Smooth muscle cell (in vitro differentiated cells): ENCODE measurements around the gene DGAT2. TPM values are rescaled to one million over a fixed set of nuclear protein-coding genes. Genes with fewer than 3 reads are reported as not detected.

Source experiments
- DNase-seq: peaks from one replicate; lab custom pipeline; 2025; ENCODE audit not compliant: unreplicated experiment; lab: John Stamatoyannopoulos, UW
- H2AFZ ChIP-seq: fragments of 200-600 bp; sonication (generic); 2 replicates; pipeline ENCODE4 v1.6.0; 2016; ENCODE audit warnings: antibody characterized with exemption, low read depth, mild to moderate bottlenecking
- H3F3A ChIP-seq: fragments of 200-600 bp; sonication (generic); 2 replicates; pipeline ENCODE4 v1.6.0; 2017; ENCODE audit warnings: antibody characterized with exemption, low read depth
- H3K27ac ChIP-seq: fragments of 200-600 bp; sonication (generic); 2 replicates; pipeline ENCODE4 v1.5.1; 2016; ENCODE audit warnings: low read depth, mild to moderate bottlenecking
- H3K27me3 ChIP-seq: fragments of 200-600 bp; sonication (generic); 2 replicates; pipeline ENCODE4 v1.6.1; 2016; ENCODE audit warnings: low read depth, mild to moderate bottlenecking
- H3K36me3 ChIP-seq: fragments of 200-600 bp; sonication (generic); 2 replicates; pipeline ENCODE4 v1.5.1; 2016; ENCODE audit warnings: low read depth
- H3K4me1 ChIP-seq: fragments of 200-600 bp; sonication (generic); 2 replicates; pipeline ENCODE4 v1.5.1; 2016; ENCODE audit warnings: low read depth
- H3K4me2 ChIP-seq: fragments of 200-600 bp; sonication (generic); 2 replicates; pipeline ENCODE4 v1.6.0; 2016; ENCODE audit warnings: mild to moderate bottlenecking
- H3K4me3 ChIP-seq: fragments of 200-600 bp; sonication (generic); 2 replicates; pipeline ENCODE4 v1.5.1; 2016; ENCODE audit warnings: mild to moderate bottlenecking
- H3K79me2 ChIP-seq: fragments of 200-600 bp; sonication (generic); 2 replicates; pipeline ENCODE4 v1.6.0; 2016; ENCODE audit warnings: low read depth, mild to moderate bottlenecking
- H3K9ac ChIP-seq: fragments of 200-600 bp; sonication (generic); 2 replicates; pipeline ENCODE4 v1.6.0; 2016; ENCODE audit warnings: low read depth
- H3K9me3 ChIP-seq: fragments of 200-600 bp; sonication (generic); replicated peaks from 2 replicates; pipeline ENCODE4 v1.5.1; 2016; ENCODE audit warnings: low read depth
- H4K20me1 ChIP-seq: fragments of 200-600 bp; sonication (generic); 2 replicates; pipeline ENCODE4 v1.6.0; 2016; ENCODE audit warnings: low read depth
- CTCF ChIP-seq: fragments of 200-600 bp; sonication (generic); IDR thresholded peaks from 2 replicates; pipeline ENCODE4 v1.5.1; 2017; ENCODE audit warnings: borderline replicate concordance, mild to moderate bottlenecking, antibody characterized with exemption; ENCODE audit not compliant: insufficient read depth, poor library complexity, severe bottlenecking
- WGBS: methylation state at CpG from one replicate; pipeline ENCODE4 v1.1.7; 2016; ENCODE audit warnings: low lambda C conversion rate; 5-methylcytosine and 5-hydroxymethylcytosine counted together
- polyA plus RNA-seq: library from polyadenylated mRNA; unstranded; fragments of >200 nt; fragmentation: Nextera tagmentation; extraction: Ambion mirVana; gene quantifications from 2 replicates; pipeline ENCODE4 v1.2.1, GENCODE V29; 2016
- total RNA-seq: library from RNA; depleted of rRNA; stranded (reverse); fragments of >200 nt; gene quantifications from 2 replicates; pipeline ENCODE4 v1.2.3, GENCODE V29; 2014

The DGAT2 gene
- 3.5 and 3.7 TPM in 2 replicates for total RNA-seq
- 1.5 and 1.8 TPM in 2 replicates for polyA plus RNA-seq

- Histone ChIP-seq H3K9ac (peak within 1 kb of the TSS; percentile 81), H3K79me2 (no peaks in the 10 kb centered on the region), H3K27ac (no peak within 1 kb of the TSS), H3K36me3 (no peaks in the 10 kb centered on the region), H3K27me3 (peaks cover 39% of the 10 kb centered on the region), H3K9me3 (no peaks in the 10 kb centered on the region), H3K4me1 (peaks cover 8% of the 10 kb centered on the region), H4K20me1 (no peaks in the 10 kb centered on the region), H3K4me3 (peak within 1 kb of the TSS; percentile 62), H3F3A (no peaks in the 10 kb centered on the region), H2AFZ (peak within 1 kb of the TSS; percentile 91), H3K4me2 (peak within 1 kb of the TSS; percentile 94)
- no peak for TF ChIP-seq CTCF
- WGBS, result 9% methylated on average over 43 of the region's 66 CpGs
- DNase-seq, result peak; percentile 24
Measured at GRCh38 chr11:75768112-75768908, at the start of gene DGAT2. DGAT2 (plus strand) TSS chr11:75768778; CDS start chr11:75768992, 214 bp downstream.

GRCh38 chr11:75719340-75720239 is 49.0 kb upstream of the DGAT2 start:
- H3K4me3 ChIP-seq, result no peak overlapping the region
- H3K27me3 ChIP-seq, result peaks cover 5% of the 10 kb centered on the region
- no peak overlapping the region for H3K9ac ChIP-seq
- H3K4me2 ChIP-seq, result no peak overlapping the region
- H3K9me3 ChIP-seq, result no peaks in the 10 kb centered on the region
- no peaks in the 10 kb centered on the region for H4K20me1 ChIP-seq
- H3F3A ChIP-seq, result no peaks in the 10 kb centered on the region
- WGBS, result 93% methylated on average over 14 of the region's 14 CpGs
- no peak for DNase-seq
- H3K4me1 ChIP-seq, result no peaks in the 10 kb centered on the region
- H2AFZ ChIP-seq, result no peak overlapping the region
- TF ChIP-seq CTCF, result no peak
- no peak overlapping the region for H3K27ac ChIP-seq
- no peaks in the 10 kb centered on the region for H3K79me2 ChIP-seq
- no peaks in the 10 kb centered on the region for H3K36me3 ChIP-seq

- H3K36me3 ChIP-seq, result no peaks in the 10 kb centered on the region
- no peaks in the 10 kb centered on the region for H4K20me1 ChIP-seq
- H3K9ac ChIP-seq, result no peak overlapping the region
- H3K4me1 ChIP-seq, result no peaks in the 10 kb centered on the region
- H3K27me3 ChIP-seq, result peaks cover 5% of the 10 kb centered on the region
- no peak overlapping the region for H2AFZ ChIP-seq
- H3F3A ChIP-seq, result no peaks in the 10 kb centered on the region
- no peaks in the 10 kb centered on the region for H3K9me3 ChIP-seq
- no peaks in the 10 kb centered on the region for H3K79me2 ChIP-seq
- no peak for TF ChIP-seq CTCF
- no peak for DNase-seq
- H3K27ac ChIP-seq, result no peak overlapping the region
- H3K4me2 ChIP-seq, result no peak overlapping the region
- H3K4me3 ChIP-seq, result no peak overlapping the region
- WGBS, result 91% methylated on average over 6 of the region's 6 CpGs
Measured at GRCh38 chr11:75720639-75721038, 47.9 kb upstream of the DGAT2 start.
